ENCODE measurements around the gene PRKCB. TPM values are rescaled to one million over a fixed set of nuclear protein-coding genes. Genes with fewer than 3 reads are reported as not detected.

Gene PRKCB
- total RNA-seq (under 0.01 TPM in 1 of 2 replicates, not detected in the other), polyA plus RNA-seq (0.01 and 0.03 TPM in 2 replicates), polyA minus RNA-seq (ENCODE audit: low replicate concordance) (not detected in 2 replicates)
- polyA plus RNA-seq (2012) = not detected in 2 replicates

DNA sequence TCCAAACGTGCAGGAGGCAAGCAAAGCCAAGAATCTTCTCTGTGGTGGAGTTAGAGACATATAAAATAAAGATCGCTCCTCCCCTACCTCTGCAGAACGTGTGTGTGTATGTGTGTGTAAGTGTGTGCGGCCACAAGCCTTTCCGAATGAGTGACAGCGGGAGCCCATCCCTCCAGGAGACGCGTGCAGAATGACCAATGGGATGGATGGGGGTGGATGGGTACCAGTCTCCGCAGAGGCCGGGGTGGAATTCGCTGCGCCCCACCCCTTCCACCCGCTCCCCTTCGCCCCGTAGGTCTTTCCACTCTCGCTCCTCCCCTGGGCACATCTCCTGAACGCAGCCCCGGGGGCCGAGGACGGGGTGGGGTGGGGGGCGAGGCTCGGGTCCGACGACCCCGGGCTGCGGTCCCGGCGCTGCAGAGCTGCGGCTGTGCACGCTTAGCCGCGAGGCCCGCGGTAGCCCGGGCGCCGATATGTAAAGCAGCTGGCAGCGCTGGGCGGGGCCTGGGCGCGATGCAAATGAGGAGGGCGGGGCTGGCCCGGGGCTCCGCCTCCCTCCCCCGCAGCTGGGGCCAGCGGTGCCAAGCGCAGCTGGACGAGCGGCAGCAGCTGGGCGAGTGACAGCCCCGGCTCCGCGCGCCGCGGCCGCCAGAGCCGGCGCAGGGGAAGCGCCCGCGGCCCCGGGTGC lies at the start of gene PRKCB:
Gene PRKCB (plus strand): TSS at position 594 of the 688 bp plus-strand sequence.
- H3K4me3 ChIP-seq (replicated peaks in 1 of 4; ENCODE audit: control extremely low read depth in 1 of 4, insufficient read depth in 1 of 4, low read depth in 3 of 4, low read length in 4 of 4) = no peak within 1 kb of the TSS
- peaks cover 12% of the 10 kb centered on the region for H3K27me3 ChIP-seq (ENCODE audit: control insufficient read depth, insufficient read depth, low read length)
- H3K9me3 ChIP-seq (ENCODE audit: control insufficient read depth, insufficient read depth, low read depth, low read length) = no peaks in the 10 kb centered on the region
- no peaks in the 10 kb centered on the region for H3K79me2 ChIP-seq (ENCODE audit: control insufficient read depth, insufficient read depth, low read length)
- peak; percentile 12 to 49 for DNase-seq (ENCODE audit: low read depth in 2 of 2)
- H3K4me1 ChIP-seq (ENCODE audit: control insufficient read depth, extremely low read depth, insufficient read depth, low read length) = no peaks in the 10 kb centered on the region
- no peak within 1 kb of the TSS for H3K9ac ChIP-seq (ENCODE audit: insufficient read depth, low read length)
- H3K36me3 ChIP-seq (ENCODE audit: control insufficient read depth, insufficient read depth, low read length) = no peaks in the 10 kb centered on the region
- no peak for TF ChIP-seq EZH2 (IDR thresholded peaks at IDR 0.05; ENCODE audit: low read length, missing control alignments)
- TF ChIP-seq, protein P1, sequence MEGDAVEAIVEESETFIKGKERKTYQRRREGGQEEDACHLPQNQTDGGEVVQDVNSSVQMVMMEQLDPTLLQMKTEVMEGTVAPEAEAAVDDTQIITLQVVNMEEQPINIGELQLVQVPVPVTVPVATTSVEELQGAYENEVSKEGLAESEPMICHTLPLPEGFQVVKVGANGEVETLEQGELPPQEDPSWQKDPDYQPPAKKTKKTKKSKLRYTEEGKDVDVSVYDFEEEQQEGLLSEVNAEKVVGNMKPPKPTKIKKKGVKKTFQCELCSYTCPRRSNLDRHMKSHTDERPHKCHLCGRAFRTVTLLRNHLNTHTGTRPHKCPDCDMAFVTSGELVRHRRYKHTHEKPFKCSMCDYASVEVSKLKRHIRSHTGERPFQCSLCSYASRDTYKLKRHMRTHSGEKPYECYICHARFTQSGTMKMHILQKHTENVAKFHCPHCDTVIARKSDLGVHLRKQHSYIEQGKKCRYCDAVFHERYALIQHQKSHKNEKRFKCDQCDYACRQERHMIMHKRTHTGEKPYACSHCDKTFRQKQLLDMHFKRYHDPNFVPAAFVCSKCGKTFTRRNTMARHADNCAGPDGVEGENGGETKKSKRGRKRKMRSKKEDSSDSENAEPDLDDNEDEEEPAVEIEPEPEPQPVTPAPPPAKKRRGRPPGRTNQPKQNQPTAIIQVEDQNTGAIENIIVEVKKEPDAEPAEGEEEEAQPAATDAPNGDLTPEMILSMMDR (conservative IDR thresholded peaks at IDR 0.05 in 1 of 2, IDR thresholded peaks at IDR 0.05 in 1 of 2; ENCODE audit: low read depth in 1 of 2, low read length in 2 of 2) = no peak
- no peaks in the 10 kb centered on the region for H4K20me1 ChIP-seq (ENCODE audit: control insufficient read depth, extremely low read depth, insufficient read depth, low read length)
- no peak within 1 kb of the TSS for H2AFZ ChIP-seq (ENCODE audit: low read length)
- H3K4me2 ChIP-seq (ENCODE audit: extremely low read depth, insufficient read depth, low read length) = no peak within 1 kb of the TSS
- no peak within 1 kb of the TSS for H3K27ac ChIP-seq (ENCODE audit: insufficient read depth, low read length)

DNA sequence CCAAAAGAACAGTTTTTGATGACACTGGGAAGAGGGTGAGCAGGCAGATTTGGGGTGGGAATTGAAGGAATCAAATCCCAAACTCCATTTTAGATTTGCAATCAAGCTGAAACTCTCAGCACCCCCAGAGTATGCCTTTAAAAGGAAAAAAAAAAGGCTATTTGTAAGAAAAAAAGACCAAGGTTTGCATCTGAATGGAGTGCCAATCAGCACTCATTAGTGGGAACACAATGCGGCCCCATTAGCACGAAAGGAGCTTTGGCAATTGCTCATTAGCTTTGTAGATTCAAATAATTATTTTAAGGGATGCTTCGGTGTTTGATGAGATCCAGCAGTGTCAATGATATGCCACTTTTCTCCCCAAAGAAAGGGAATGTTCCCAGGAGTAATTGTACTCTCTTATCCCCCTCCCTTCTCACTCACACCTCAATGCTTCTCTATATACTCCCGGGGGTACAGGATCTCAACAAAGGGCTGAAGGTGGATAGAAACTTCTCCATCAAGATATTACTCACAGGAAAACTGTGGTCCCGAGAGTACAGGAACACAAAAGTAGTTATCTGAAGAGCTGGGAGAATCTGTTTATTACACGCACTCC lies 48.7 kb upstream of the PRKCB start:
- H3K4me2 ChIP-seq (ENCODE audit: extremely low read depth, insufficient read depth, low read length) = no peak overlapping the region
- H2AFZ ChIP-seq (ENCODE audit: low read length) = no peak overlapping the region
- TF ChIP-seq, protein P1 (conservative IDR thresholded peaks at IDR 0.05 in 1 of 2, IDR thresholded peaks at IDR 0.05 in 1 of 2; ENCODE audit: low read depth in 1 of 2, low read length in 2 of 2) = no peak
- TF ChIP-seq EZH2 (IDR thresholded peaks at IDR 0.05; ENCODE audit: low read length, missing control alignments) = no peak
- H3K79me2 ChIP-seq (ENCODE audit: control insufficient read depth, insufficient read depth, low read length) = no peaks in the 10 kb centered on the region
- H3K27me3 ChIP-seq (ENCODE audit: control insufficient read depth, insufficient read depth, low read length) = no peaks in the 10 kb centered on the region
- H3K4me3 ChIP-seq (replicated peaks in 1 of 4; ENCODE audit: control extremely low read depth in 1 of 4, insufficient read depth in 1 of 4, low read depth in 3 of 4, low read length in 4 of 4) = no peak overlapping the region
- no peaks in the 10 kb centered on the region for H3K36me3 ChIP-seq (ENCODE audit: control insufficient read depth, insufficient read depth, low read length)
- no peak overlapping the region for H3K27ac ChIP-seq (ENCODE audit: insufficient read depth, low read length)
- no peaks in the 10 kb centered on the region for H3K4me1 ChIP-seq (ENCODE audit: control insufficient read depth, extremely low read depth, insufficient read depth, low read length)
- H3K9me3 ChIP-seq (ENCODE audit: control insufficient read depth, insufficient read depth, low read depth, low read length) = no peaks in the 10 kb centered on the region
- no peaks in the 10 kb centered on the region for H4K20me1 ChIP-seq (ENCODE audit: control insufficient read depth, extremely low read depth, insufficient read depth, low read length)
- no peak for DNase-seq (ENCODE audit: low read depth in 2 of 2)
- no peak overlapping the region for H3K9ac ChIP-seq (ENCODE audit: insufficient read depth, low read length)

DNA sequence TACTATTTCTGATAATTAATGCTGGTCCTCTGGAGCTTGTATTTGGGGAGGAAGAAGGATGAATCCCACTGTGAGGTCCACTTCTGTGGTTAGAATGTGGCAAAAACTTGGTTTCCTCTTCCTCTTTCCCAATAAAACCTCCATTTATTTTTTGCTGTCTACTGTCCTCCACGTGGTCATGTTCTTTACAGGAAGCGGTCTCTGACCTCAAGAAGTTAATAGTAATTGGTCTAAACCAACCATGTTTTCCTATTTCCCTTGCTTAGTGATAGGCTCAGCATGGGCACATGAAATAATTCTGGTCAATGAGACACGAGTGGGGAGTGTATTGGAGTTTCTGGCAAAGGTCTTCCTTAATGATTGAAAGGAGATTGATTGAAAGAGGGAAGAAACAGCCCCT lies 47.1 kb upstream of the PRKCB start:
- H4K20me1 ChIP-seq (ENCODE audit: control insufficient read depth, extremely low read depth, insufficient read depth, low read length) = no peaks in the 10 kb centered on the region
- DNase-seq (ENCODE audit: low read depth in 2 of 2) = no peak
- H3K79me2 ChIP-seq (ENCODE audit: control insufficient read depth, insufficient read depth, low read length) = no peaks in the 10 kb centered on the region
- H3K36me3 ChIP-seq (ENCODE audit: control insufficient read depth, insufficient read depth, low read length) = no peaks in the 10 kb centered on the region
- H2AFZ ChIP-seq (ENCODE audit: low read length) = no peak overlapping the region
- TF ChIP-seq, protein P1 (conservative IDR thresholded peaks at IDR 0.05 in 1 of 2, IDR thresholded peaks at IDR 0.05 in 1 of 2; ENCODE audit: low read depth in 1 of 2, low read length in 2 of 2) = no peak
- TF ChIP-seq EZH2 (IDR thresholded peaks at IDR 0.05; ENCODE audit: low read length, missing control alignments) = no peak
- no peak overlapping the region for H3K27ac ChIP-seq (ENCODE audit: insufficient read depth, low read length)
- H3K9ac ChIP-seq (ENCODE audit: insufficient read depth, low read length) = no peak overlapping the region
- no peaks in the 10 kb centered on the region for H3K4me1 ChIP-seq (ENCODE audit: control insufficient read depth, extremely low read depth, insufficient read depth, low read length)
- no peak overlapping the region for H3K4me2 ChIP-seq (ENCODE audit: extremely low read depth, insufficient read depth, low read length)
- H3K27me3 ChIP-seq (ENCODE audit: control insufficient read depth, insufficient read depth, low read length) = no peaks in the 10 kb centered on the region
- H3K4me3 ChIP-seq (replicated peaks in 1 of 4; ENCODE audit: control extremely low read depth in 1 of 4, insufficient read depth in 1 of 4, low read depth in 3 of 4, low read length in 4 of 4) = no peak overlapping the region
- H3K9me3 ChIP-seq (ENCODE audit: control insufficient read depth, insufficient read depth, low read depth, low read length) = no peaks in the 10 kb centered on the region
